CD14-positive monocyte (primary cell): ENCODE results near the gene TMCC1. TPM values are rescaled to one million over a fixed set of nuclear protein-coding genes. Genes with fewer than 3 reads are reported as not detected.

Experiments used
- DNase-seq, 3 donors: peaks; one replicate each; pipeline ENCODE4 v3.0.0-alpha.2; 2011 to 2022
- H2AFZ ChIP-seq: 2 replicates; pipeline ENCODE4 v1.6.0; 2012; ENCODE audit warnings: mild to moderate bottlenecking, low read depth, low read length, inconsistent platforms; ENCODE audit not compliant: insufficient read depth, poor library complexity, severe bottlenecking
- H3K27ac ChIP-seq, 2 donors: 1 replicate in 1 of 2; 2 replicates in 1 of 2; pipeline ENCODE4 v1.5.1; 2012 to 2013; ENCODE audit warnings: low read length in 2 of 2, control low read depth in 1 of 2, inconsistent platforms in 1 of 2, low read depth in 1 of 2, mild to moderate bottlenecking in 1 of 2
- H3K27me3 ChIP-seq, 2 donors: one replicate each; pipeline versions ENCODE4 v1.6.0 to v1.6.1; 2011 to 2013; ENCODE audit warnings: low read length in 2 of 2; ENCODE audit not compliant: control insufficient read depth in 2 of 2, insufficient read depth in 2 of 2
- H3K36me3 ChIP-seq, 2 donors: replicated peaks in 1 of 2; 1 replicate in 1 of 2; 2 replicates in 1 of 2; pipeline versions ENCODE4 v1.5.1 to v1.6.1; 2012 to 2013; ENCODE audit warnings: low read length in 2 of 2, control low read depth in 1 of 2, inconsistent platforms in 1 of 2, mild to moderate bottlenecking in 1 of 2; ENCODE audit not compliant: insufficient read depth in 2 of 2, control insufficient read depth in 1 of 2
- H3K4me1 ChIP-seq, 2 donors: 1 replicate in 1 of 2; 2 replicates in 1 of 2; pipeline versions ENCODE4 v1.5.1 to v1.6.1; 2012 to 2013; ENCODE audit warnings: low read length in 2 of 2, control low read depth in 1 of 2, inconsistent platforms in 1 of 2, mild to moderate bottlenecking in 1 of 2, moderate library complexity in 1 of 2; ENCODE audit not compliant: insufficient read depth in 2 of 2, control insufficient read depth in 1 of 2
- H3K4me2 ChIP-seq: replicated peaks from 2 replicates; pipeline ENCODE3; 2012; ENCODE audit warnings: low read length, moderate library complexity, mild to moderate bottlenecking; ENCODE audit not compliant: poor library complexity, severe bottlenecking; ENCODE audit errors: extremely low read depth
- H3K4me3 ChIP-seq, 3 experiments: fragments of 200-600 bp in 1 of 3; sonication (generic) in 1 of 3; replicated peaks in 1 of 3; 1 replicate in 2 of 3; 2 replicates in 1 of 3; pipeline ENCODE4 v1.5.1; 2011 to 2013; ENCODE audit warnings: low read length in 3 of 3, mild to moderate bottlenecking in 3 of 3, control low read depth in 2 of 3, low read depth in 2 of 3, inconsistent platforms in 1 of 3, moderate library complexity in 1 of 3
- H3K79me2 ChIP-seq: 2 replicates; pipeline ENCODE4 v1.6.0; 2012; ENCODE audit warnings: mild to moderate bottlenecking, control low read depth, inconsistent platforms, low read length, moderate library complexity; ENCODE audit not compliant: insufficient read depth
- H3K9ac ChIP-seq: 2 replicates; pipeline ENCODE4 v1.6.0; 2017; ENCODE audit warnings: low read length, mild to moderate bottlenecking; ENCODE audit not compliant: insufficient read depth, poor library complexity, severe bottlenecking
- H3K9me3 ChIP-seq, 2 donors: replicated peaks in 1 of 2; 1 replicate in 1 of 2; 2 replicates in 1 of 2; pipeline versions ENCODE4 v1.5.1 to v1.6.1; 2012 to 2013; ENCODE audit warnings: low read length in 2 of 2, control low read depth in 1 of 2; ENCODE audit not compliant: control insufficient read depth in 1 of 2, insufficient read depth in 1 of 2
- H4K20me1 ChIP-seq: 2 replicates; pipeline ENCODE4 v1.6.0; 2012; ENCODE audit warnings: mild to moderate bottlenecking, low read length, control low read depth, moderate library complexity; ENCODE audit not compliant: insufficient read depth
- H3K27ac Mint-ChIP-seq, 7 donors: one replicate each; pipeline ENCODE4 v1.8.0; 2020; ENCODE audit warnings: mild to moderate bottlenecking in 7 of 7, mixed read lengths in 7 of 7, moderate library complexity in 6 of 7, inconsistent platforms in 2 of 7
- H3K27me3 Mint-ChIP-seq, 3 donors: one replicate each; pipeline ENCODE4 v1.8.0; 2021 to 2022; ENCODE audit warnings: low read depth in 3 of 3, mild to moderate bottlenecking in 3 of 3, mixed read lengths in 3 of 3, moderate library complexity in 3 of 3, inconsistent platforms in 1 of 3
- H3K36me3 Mint-ChIP-seq, 2 donors: one replicate each; pipeline ENCODE4 v1.8.0; 2020; ENCODE audit warnings: mixed read lengths in 2 of 2, inconsistent platforms in 1 of 2, mild to moderate bottlenecking in 1 of 2
- H3K4me1 Mint-ChIP-seq: one replicate; pipeline ENCODE4 v1.8.0; 2020; ENCODE audit warnings: mild to moderate bottlenecking, mixed read lengths
- H3K4me3 Mint-ChIP-seq, 2 donors: one replicate each; pipeline ENCODE4 v1.8.0; 2020; ENCODE audit warnings: mild to moderate bottlenecking in 2 of 2, mixed read lengths in 2 of 2, moderate library complexity in 1 of 2
- H3K9me3 Mint-ChIP-seq, 7 donors: one replicate each; pipeline ENCODE4 v1.8.0; 2020 to 2022; ENCODE audit warnings: mixed read lengths in 7 of 7, mild to moderate bottlenecking in 6 of 7, moderate library complexity in 6 of 7, inconsistent platforms in 2 of 7
- WGBS: methylation state at CpG from one replicate; pipeline ENCODE4 v1.1.5; 2013; ENCODE audit warnings: missing lambda C conversion rate; ENCODE audit not compliant: insufficient coverage; 5-methylcytosine and 5-hydroxymethylcytosine counted together
- intact Hi-C, 2 donors: fragments of 100-400 bp; cut with micrococcal nuclease; formaldehyde crosslinking; loops; one replicate each; pipeline versions ENCODE4 v1.15.0 to v1.15.1; 2023
- polyA plus RNA-seq, 3 donors: library from polyadenylated mRNA; depleted of rRNA in 1 of 3; unstranded in 2 of 3; stranded (reverse) in 1 of 3; fragments of 300-500 nt in 2 of 3; fragments of >200 nt in 1 of 3; fragmentation: Illumina TruSeq in 2 of 3; gene quantifications; 1 replicate in 2 of 3; 2 replicates in 1 of 3; pipeline ENCODE4 v1.2.3, GENCODE V29; 2012 to 2021
- TF ChIP-seq, protein P1 (sequence below): fragments of 200-600 bp; IDR thresholded peaks from one replicate; pipeline ENCODE4 v1.8.0; 2022; ENCODE audit warnings: antibody characterized with exemption, mild to moderate bottlenecking

The TMCC1 gene
- polyA plus RNA-seq, 3 donors, result 5.0 to 10.2 (median 5.0) TPM

DNA sequence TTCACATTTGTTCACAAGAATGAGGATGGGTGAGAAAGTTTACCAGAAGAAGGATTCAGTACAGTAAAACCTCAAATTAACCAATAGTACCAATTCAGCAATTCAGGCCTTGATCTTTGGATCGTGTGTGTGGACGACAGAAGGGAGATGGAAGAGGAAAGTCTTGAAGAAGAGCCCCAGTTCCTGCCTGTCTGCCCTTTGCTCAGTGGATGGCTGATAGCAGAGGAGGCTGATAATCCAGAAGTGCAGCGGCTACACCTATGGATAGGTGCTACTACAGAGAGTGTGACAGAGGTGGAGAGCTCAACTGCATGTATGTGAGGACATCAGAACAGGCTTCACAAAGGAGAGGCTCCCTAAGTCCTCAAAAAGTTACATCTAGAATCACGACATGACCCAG lies 257.9 kb downstream of the TMCC1 start:
- Mint-ChIP-seq H3K27me3 (peaks cover 0 to 4% (median 0%) of the 10 kb centered on the region in 3 donors), H3K27ac (peak overlapping the region in 1 of 7 donors; percentile 37), H3K9me3 (peaks cover 0 to 2% (median 0%) of the 10 kb centered on the region in 7 donors), H3K36me3 (no peaks in the 10 kb centered on the region), H3K4me1 (peaks cover 3% of the 10 kb centered on the region), H3K4me3 (no peak overlapping the region)
- Histone ChIP-seq H3K9me3 (no peaks in the 10 kb centered on the region), H3K27ac (no peak overlapping the region), H3K4me2 (no peak overlapping the region), H3K27me3 (no peaks in the 10 kb centered on the region), H3K4me3 (no peak overlapping the region), H2AFZ (no peak overlapping the region), H3K36me3 (no peaks in the 10 kb centered on the region), H4K20me1 (no peaks in the 10 kb centered on the region), H3K4me1 (no peaks in the 10 kb centered on the region), H3K79me2 (no peaks in the 10 kb centered on the region), H3K9ac (no peak overlapping the region)
- no peak for DNase-seq
- 94% methylated on average over 3 of the region's 4 CpGs for WGBS
- intact Hi-C loops, result no loop called here
- TF ChIP-seq, protein P1, sequence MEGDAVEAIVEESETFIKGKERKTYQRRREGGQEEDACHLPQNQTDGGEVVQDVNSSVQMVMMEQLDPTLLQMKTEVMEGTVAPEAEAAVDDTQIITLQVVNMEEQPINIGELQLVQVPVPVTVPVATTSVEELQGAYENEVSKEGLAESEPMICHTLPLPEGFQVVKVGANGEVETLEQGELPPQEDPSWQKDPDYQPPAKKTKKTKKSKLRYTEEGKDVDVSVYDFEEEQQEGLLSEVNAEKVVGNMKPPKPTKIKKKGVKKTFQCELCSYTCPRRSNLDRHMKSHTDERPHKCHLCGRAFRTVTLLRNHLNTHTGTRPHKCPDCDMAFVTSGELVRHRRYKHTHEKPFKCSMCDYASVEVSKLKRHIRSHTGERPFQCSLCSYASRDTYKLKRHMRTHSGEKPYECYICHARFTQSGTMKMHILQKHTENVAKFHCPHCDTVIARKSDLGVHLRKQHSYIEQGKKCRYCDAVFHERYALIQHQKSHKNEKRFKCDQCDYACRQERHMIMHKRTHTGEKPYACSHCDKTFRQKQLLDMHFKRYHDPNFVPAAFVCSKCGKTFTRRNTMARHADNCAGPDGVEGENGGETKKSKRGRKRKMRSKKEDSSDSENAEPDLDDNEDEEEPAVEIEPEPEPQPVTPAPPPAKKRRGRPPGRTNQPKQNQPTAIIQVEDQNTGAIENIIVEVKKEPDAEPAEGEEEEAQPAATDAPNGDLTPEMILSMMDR, result no peak

DNA sequence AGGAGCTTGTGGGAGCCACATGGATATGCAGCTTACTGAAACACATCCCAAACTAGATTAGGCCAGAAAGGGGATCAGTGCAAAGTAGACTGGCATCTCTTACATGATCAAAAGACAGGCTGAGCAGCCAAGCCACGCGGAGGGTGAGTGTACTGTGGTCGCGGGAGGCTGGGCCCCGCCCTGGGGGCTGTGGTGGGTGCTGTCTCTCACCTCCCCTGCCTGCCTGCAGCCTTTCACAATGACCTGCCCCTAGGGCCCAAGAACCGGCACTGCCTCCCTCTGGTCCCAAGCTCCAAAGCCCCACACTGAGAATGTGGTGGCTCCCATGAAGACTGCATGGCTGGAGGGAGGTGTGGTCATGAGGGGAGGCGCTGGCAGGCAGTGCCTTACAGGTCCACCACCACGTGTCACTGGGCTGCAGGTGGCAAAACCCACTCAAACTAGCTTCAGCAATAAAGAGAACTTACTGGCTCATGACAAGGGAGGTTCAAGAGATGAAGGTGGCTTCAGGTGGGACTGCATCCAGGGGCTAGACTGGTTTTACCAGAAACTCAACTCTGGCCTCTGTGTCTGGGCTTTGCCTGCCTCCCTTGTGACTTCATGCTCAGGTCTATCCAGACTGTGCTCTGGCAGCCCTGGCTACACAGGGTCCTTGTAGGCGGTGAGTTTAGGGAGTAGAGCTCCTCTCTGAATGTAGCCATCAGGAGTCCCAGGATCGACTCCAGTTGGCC lies 259.6 kb downstream of the TMCC1 start:
- Mint-ChIP-seq H3K4me3 (no peak overlapping the region), H3K27me3 (peaks cover 0 to 4% (median 0%) of the 10 kb centered on the region in 3 donors), H3K4me1 (peaks cover 3% of the 10 kb centered on the region), H3K9me3 (peaks cover 0 to 2% (median 0%) of the 10 kb centered on the region in 7 donors), H3K36me3 (no peaks in the 10 kb centered on the region), H3K27ac (peak overlapping the region in 1 of 7 donors; percentile 14)
- DNase-seq, result no peak
- Histone ChIP-seq H3K4me2 (no peak overlapping the region), H2AFZ (no peak overlapping the region), H3K79me2 (no peaks in the 10 kb centered on the region), H3K9ac (no peak overlapping the region), H3K4me1 (peaks cover 3% of the 10 kb centered on the region in 2 donors), H4K20me1 (no peaks in the 10 kb centered on the region), H3K27ac (no peak overlapping the region), H3K9me3 (no peaks in the 10 kb centered on the region), H3K36me3 (no peaks in the 10 kb centered on the region), H3K4me3 (no peak overlapping the region), H3K27me3 (no peaks in the 10 kb centered on the region)
- intact Hi-C loops, result no loop called here
- 72% methylated on average over 2 of the region's 10 CpGs for WGBS
- TF ChIP-seq, protein P1, result no peak
